ENCODE data around the gene SETX. TPM values are rescaled to one million over a fixed set of nuclear protein-coding genes. Genes with fewer than 3 reads are reported as not detected.

The SETX gene
- total RNA-seq, 1 donor from 2014 or later: 78.2 TPM

DNA sequence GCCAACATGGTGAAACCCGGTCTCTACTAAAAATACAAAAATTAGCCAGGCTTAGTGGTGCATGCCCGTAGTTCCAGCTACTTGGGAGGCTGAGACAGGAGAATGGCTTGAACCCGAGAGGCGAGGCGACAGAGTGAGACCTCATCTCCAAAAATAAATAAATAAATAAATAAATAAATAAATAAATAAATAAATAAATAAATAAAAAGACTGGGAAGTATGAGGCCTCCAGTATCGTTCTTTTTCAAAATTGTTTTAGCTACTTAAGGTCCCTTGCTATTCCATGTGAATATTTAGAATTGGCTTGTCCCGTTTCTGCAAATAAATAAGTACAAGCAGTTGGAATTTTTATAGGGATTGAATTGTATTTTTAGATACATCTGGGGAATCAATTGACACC is 3.0 kb upstream of the SETX start:
- no peak for DNase-seq

DNA sequence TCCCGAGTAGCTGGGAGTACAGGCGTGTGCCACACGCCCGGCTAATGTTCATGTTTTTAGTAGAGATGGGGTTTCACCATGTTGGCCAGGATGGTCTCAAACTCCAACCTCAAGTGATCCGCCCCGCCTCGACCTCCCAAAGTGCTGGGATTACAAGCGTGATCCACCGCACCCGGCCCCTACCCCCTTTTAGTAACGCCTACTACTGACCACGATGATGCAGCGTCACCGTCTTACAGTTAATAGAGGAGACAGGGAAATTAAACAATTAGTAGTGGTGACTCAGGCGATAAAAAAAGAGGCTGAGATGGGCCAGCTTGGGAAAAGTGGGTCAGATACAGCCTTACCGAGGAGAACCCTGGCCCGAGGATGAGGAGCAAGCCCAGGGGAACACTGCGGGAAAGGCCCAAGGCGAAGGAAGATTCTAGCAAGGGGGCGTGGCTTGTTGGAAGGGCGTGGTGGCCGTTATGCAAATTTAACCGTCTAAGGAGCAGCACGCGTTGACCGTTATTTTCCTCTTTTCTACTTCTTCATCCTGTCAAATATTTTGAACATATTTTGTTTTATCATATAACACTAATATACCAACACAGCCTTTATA is 1.6 kb upstream of the SETX start:
- DNase-seq: no peak

DNA sequence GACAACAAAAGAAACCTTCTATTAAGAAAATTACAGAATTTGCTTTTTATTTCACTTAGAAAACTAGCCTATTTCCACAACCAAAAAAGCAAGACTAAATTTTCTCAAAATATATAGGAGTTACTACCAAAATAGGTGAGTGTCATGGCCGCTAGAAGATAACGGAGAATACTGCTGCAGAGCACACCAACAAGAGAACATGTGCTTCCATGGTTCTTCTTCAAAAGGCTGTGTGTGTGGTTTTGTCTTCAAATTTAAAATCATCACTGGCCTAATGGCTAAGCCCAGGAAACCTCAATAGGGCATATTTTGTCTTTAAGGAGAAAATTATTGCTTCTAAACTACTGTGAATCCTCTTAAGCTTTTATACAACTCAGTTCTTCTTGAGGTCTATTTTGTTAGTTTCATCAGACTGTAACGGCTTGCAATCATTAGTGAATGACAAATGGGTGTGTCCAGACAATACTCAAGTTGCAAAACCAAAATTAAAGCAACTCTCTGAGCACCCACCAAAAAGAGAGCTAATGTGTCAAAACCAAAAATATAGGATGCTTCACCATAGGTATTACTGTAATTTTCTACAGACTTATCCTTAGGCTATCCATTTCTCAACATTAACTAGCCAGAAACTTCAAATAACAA is 3.3 kb downstream of the SETX start:
- no peak for DNase-seq

DNA sequence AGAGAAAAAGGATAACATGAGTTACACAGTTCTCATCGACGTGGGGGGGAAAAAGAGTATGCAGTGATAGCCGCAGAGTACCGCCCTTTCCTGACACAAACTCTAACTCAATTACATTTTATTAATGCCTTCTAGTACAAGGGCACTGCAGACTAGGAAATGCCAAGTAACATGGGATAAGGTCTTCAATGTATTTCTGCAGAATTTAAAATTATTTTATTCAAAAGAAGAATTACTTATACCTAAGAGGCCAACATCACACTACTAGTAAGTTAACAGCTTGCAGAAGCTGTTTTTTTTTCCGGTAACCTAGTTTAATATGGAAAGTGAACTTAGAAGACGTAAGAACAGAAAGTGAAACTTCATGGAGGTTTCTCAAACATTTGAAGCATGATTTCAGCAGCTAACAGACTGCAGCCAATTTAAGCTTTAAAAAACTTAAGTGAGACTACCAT is 3.9 kb downstream of the SETX start:
- no peak for DNase-seq

DNA sequence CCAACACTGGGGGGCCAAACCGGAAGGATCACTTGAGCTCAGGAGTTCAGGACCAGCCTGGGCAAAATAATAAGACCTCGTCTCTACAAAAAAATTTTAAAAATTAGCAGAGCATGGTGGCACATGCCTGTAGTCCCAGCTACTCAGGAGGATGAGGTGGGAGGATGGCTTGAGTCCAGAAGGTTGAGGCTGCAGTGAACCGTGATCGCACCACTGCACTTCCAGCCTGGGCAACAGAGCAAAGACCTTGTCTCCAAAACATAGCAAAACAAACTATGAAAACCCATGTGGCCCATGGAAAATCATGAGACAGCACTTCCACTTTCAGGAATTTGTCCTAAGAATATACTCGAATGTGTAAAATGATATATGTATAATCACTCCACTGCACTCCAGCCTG is 6.1 kb downstream of the SETX start:
- DNase-seq: no peak

DNA sequence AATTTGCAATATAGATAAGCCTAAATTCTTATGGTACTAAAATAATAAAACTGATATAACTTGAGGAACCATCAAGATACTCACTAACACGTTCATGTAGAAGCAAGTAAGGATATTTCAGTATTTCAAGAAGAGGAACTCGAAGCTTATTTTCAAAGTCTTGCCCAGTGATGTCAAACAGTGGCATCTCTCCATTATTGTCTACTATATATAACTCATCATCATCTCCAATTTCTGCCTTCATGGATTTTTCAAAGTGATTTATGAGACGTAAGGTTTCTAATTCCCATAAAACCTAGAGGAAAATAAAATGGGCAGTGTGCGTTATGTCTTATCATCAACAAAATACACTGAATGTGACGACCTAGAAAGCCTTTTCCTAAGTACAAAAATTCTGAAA is 8.6 kb downstream of the SETX start:
- no peak for DNase-seq

DNA sequence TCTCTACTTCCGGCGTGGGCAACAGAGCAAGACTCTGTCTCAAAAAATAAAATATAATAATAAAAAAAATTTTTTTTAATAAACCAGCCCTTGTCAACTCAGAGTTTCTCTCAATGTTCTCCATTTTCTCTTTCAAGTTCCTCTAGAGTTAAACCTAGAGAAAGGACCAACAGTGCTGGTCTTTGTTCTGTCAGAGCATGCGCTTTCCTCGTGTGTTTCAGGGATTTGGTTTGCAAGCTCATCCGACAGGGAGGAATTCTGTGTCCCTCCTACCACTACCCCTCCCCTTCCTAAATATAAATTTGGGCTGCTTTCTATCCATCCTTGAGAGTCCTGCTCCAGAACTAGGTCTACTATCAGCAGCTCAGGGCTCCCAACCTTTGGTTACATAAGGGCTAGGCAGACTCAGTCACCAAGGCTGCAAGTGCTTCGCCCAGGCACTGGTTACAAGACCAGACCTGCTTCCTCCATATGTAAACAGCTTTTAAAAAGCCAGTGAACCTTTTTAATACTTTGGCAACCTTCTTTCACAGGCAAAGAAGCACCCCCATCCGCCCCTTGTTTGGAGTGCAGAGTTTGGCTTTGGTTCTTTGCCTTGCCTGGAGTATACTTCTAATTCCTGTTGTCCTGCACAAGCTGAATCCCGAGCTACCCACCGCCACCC is 13.5 kb downstream of the SETX start:
- no peak for DNase-seq

DNA sequence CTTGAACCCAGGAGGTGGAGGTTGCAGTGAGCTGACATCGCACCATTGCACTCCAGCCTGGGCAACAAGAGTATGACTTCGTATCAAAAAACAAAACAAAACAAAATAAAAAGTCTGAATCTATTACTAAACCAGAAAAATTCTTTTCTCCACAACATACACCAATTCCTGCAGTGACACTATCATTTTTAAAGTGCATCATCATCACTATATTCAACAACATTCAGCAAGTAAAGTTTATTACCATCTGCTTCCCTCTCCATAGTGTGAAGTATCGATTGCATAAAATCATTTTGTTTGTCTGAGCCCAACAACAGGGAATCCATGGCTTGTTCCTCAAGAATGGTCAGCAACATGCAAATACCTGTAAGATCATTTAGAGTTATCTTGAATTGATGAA is 20.4 kb downstream of the SETX start:
- no peak for DNase-seq

DNA sequence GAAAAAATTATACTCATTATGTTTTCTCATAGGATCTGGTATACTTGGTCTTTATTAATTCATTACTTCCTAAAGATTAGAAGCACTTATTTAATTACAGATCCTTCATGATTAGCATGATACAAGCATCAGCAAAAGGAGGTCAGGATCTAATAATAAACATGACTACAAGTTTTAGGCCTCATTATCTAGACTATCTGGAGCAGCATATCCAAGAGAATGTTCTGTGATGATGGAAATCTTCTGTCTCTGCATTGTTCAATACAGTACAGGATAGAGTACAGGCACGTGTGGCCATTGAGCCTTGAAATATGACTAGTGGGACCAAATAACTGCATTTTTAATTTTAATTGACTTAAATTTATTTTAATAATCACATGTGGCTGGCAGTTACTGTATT is 21.2 kb downstream of the SETX start:
- no peak for DNase-seq

DNA sequence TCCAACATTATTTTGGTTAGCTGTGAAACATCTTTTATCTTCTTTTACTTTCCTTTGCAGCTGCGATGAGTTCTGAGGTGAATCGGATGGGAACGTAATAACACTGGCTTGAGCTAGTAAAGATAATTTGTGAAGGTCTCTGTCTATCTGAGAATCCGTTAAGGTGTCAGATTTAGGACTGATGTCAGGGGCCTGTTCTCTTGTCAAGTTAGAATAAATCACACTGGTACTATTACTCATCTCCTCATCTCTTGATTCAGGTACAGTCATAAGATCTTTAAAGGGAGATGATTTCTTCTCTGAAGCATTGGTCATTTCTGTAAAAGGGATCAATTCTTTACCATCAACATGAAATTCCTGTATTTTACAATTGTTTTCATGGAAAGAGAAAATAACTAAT is 26.2 kb downstream of the SETX start:
- DNase-seq: no peak

DNA sequence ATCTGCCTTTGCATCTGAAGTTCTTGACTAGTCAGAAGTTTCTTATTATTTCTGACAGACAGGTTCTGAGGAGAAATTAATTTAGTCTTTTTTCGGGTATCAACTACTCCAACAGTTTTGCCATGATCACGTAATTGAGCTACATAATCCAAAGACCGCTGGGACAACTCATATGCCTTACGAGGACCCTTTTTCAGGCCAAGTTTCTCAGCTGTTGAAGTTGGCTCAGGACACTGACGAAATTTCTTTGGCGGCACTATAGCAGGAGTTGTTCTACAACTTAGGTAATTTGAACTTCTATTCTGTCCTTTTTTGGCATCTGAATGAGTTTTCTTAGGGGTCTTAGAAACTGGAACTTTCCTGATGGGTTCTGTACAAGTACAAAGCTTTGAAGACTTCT is 27.2 kb downstream of the SETX start:
- DNase-seq: peak; percentile 79

DNA sequence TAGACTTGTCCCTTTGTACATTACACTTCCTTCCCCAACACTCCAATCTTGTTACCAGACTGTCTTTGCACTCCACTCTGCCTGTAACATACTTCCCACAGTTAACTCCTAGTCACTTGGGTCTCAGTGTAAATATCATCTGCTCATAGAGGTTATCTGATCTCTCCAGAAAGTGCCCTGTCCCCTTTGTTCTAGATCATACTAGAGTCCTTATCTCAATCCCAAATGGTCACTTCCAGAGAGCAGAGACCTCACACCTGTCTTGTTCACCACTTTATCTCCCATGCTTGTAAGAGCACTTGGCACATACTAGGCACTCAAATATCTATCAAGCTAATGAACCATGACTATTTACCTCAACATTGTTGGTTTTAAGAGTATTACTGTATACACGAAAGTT is 30.4 kb downstream of the SETX start:
- DNase-seq: no peak

DNA sequence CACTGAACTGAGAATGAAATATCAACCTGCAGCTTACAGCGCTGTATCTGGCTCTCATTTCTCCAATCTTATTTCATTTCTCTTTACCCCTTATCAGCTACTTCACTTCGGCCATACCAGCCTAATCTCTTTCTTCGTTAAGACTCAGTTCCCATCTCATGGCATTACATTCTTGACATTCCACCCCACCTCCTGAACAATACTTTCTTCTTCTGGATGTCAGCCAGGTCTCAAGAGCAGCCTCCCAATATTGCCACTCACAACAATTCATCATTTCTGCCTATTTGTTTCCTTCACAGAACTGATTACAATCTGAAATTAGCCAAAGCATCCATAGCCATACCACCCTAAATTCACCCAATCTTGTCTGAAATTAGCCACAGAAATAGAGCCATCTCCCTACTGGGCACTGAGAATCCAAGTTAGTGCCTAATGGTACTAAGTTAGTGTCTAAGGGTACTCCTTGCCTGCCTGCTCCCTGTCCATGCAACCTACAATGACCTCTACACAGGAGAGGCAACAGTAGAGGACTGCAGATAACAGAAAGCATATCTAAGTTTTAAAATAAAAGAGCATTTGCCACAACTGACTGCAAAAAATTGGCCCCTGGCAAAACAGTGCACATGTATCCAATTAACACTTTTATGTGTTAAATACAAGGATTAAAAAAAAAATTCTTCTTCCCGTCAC is 35.2 kb downstream of the SETX start:
- no peak for DNase-seq

DNA sequence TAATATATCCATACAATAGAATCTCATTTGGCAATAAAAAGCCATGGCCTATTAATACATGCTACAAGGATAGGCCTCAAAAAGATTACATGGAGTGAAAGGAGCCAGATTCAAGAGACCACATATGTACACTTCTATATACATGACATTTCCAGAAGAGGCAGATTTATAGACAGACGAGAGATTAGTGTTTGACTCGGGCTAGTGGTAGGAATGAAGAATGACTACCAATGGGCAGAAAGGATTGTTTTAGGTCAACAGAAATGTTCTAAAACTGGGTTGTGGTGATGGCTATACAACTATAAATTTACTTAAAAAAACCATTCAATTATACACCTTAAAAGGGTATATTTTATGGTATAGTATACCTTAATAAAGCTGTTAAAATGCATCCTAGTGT is 41.9 kb downstream of the SETX start:
- no peak for DNase-seq

DNA sequence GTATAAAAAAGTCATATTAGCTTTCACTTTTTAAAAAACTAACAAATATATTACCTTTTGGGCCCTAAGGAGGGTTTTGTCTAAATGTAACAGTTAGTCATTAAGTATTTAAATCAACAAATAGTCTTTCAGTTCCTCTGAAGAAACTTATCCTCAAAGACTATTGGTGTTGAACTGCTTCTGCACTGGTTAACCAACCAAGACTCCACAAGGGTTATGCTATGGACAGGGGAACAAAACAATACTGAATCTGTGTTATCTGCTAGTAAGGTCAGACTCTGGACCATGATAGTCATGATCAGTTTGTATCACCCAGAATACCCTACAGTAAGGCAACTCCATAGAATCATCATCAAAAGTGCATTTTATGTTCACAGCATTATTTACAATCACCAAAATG is 42.4 kb downstream of the SETX start:
- no peak for DNase-seq

DNA sequence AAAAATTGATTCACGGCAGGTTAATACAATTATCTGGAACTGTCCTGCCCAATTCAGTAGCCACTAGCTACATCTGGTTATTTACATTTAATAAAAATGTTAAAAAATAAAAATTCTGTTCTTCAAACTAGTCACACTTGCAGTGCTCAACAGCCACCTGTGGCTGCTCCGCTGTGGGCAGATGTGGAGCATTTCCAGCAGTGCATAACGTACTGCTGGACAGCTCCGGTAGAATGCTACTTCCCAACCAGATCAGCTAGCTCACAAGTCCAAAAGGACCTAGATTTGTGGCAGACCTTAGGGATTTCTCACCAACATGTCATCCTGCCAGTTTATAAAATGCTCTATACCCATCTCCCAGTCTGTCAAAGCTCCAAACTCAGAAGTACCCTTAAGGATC is 42.8 kb downstream of the SETX start:
- no peak for DNase-seq

DNA sequence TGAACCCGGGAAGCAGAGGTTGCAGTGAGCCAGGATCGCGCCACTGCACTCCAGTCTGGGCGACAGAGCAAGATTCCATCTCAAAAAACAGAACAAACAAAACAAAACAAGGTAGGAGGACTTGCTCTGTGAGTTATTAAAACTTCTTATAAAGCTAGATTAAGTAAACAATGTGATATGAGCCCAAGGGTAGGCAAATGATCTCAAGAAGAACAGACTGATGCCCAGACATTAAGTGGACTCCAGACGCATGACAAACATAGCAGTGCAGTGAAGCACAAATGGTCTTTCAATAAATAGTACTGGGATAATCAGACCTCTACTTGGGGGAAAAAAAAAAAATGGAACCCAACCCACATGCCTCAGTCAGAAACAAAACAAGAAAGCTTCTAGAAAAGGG is 45.7 kb downstream of the SETX start:
- DNase-seq: no peak

DNA sequence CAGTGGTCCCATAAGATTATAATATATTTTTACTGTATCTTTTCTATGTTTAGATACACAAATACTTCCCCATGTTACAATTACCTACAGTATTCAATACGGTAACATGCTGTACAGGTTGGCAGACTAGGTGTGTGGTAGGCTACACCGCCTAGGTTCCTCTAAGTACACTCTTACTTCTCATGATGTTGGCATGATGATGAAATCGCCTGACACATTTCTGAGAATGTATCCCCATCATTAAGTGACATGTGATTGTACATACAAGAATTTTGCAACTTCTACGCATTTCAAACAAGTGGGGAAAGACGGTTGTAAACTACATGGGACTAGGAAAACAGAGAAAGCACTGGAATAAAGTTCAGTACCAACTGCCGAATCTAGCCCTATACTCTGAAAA is 53.3 kb downstream of the SETX start:
- no peak for DNase-seq

DNA sequence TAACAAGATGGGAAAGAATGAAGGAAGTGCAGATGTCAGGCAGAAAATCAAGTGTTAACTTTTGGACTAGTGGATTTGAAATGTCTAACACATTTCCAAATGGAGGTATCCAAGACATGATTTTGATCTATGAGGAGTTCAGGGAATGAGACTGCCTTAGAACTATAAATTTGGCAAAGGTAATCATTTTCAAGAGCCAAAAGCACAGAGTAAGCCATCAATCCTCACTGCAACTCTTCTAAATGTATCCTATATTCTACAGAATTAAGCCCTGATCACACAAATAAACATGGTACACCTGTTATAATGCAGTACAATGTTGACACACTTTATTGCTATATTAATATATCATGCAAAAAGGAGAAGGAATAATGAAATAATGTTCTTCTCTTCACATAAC is 55.6 kb downstream of the SETX start:
- DNase-seq: peak; percentile 32

DNA sequence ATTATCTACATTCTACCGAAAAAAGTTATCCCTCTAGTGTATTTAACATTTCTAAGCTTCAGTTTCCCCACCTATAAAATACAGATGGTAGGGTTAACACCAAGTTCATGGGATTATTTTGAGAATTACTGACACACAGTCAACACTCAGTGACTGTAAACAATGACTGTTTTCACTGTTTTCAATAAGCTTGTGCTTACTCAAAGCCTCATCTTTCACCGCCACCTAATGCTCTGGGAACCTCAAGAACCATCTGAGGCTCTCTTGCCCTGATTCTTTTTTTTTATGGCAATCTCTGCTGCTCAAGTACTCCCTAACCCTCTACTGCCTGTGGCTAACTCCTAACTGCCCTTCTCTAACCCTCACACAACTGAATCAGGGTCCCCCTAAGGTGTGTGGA is 59.6 kb downstream of the SETX start:
- DNase-seq: no peak

DNA sequence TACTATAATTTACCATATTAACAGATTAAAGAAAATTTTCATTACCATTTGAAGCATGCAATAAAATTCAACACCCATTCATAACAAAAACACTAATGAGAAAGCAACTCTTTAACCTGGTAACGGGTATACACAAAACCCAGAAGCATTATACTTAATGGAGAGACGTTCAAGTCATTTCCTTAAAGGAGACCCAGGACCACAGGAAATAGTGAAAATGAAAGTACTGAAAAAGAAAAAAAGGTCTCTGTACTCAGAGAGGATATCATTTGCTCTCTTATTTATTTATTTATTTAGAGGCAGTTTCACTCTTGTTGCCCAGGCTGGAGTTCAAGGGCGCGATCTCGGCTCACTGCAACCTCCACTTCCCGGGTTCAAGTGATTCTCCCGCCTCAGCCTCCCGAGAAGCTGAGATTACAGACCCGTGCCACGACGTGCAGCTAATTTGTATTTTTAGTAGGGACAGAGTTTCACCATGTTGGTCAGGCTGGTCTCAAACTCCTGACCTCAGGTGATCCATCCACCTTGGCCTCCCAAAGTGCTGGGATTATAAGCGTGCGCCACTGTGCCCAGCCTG is 61.6 kb downstream of the SETX start:
- no peak for DNase-seq

DNA sequence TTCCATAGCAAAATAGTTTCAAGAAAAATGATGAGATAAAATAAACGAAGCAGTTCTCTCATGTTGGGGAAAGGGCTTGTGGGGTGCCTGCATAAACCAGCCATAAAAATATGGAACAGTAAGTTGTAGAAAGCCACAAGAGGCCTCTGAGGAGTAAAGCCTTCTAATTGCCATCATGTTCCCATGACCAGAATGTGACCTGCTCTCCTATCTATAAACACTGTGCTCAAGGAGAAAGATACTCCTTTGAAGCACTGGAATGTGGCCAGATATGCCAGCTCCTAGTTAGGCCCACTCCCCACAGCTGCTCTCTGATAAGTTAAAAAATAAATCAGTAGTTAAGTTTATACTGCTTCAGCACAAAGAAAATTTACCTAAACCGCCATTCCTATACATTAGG is 65.8 kb downstream of the SETX start:
- peak; percentile 13 for DNase-seq

DNA sequence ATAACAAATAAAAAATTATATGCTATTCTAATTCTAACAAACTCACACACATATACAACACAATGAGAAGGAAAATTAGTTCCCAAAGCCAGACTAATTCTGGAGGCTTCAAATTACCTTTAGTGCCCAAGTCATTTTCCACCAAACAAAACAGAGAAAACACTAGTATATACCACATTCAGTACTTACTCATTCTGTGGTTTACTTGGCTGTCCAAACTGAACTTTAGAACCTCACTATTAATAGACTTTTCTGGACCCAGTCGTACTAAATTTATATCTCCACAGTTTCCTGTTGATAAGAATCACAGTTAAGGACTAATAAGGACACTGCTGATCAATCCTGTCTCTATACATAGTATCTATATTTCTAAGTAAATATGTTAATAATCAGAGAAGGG is 66.4 kb downstream of the SETX start:
- DNase-seq: no peak
